Heart left ventricle (tissue), 13 donors: ENCODE results near the gene KRT72.

ENCODE experiments used
- POLR2A ChIP-seq, 2 donors: fragments of 450-650 bp; IDR thresholded peaks; one replicate each; pipeline ENCODE4 v1.6.1; 2017; ENCODE audit warnings: antibody characterized with exemption in 2 of 2, mild to moderate bottlenecking in 2 of 2, moderate library complexity in 2 of 2
- TF ChIP-seq, protein P1 (sequence below), 12 donors: fragments of 200-600 bp; sonication (generic) in 4 of 12; IDR thresholded peaks; one replicate each; pipeline versions ENCODE4 v1.5.0 to v1.8.0; 2018 to 2022; ENCODE audit warnings: antibody characterized with exemption in 12 of 12, mild to moderate bottlenecking in 5 of 12
- donor health status: ischemic (EF 13 %, LVEDD 7.1; RV severe dilation, severe dysfunction).
- donor health status: DM: no; HTN: yes; CAD: no.
- donor health status: DM: no; HTN: no; CAD: no.
- donor health status: ischemic (EF 25% LVEDD 6.9; RV normal size, moderate dysfunction).
- donor health status: ischemic (EF 25% LVEDD 5.7; RV mildly dilated, moderate dysfunction).
- donor health status: ischemic (EF 35%, LVEDD 5.7; RV mildly dilated, moderate dysfunction).
- donor health status: nonischemic (EF 11% LVEDD 7.7; RV severe dilation, severe dysfunction).
- donor health status: DM: yes; HTN: yes; CAD: no.
- donor health status: PGD.
- donor health status: ischemic (EF 29% LVEDD 5.4; RV normal size, mild dysfunction).
- donor health status: nonischemic (EF 23%, LVEDD 6.1; RV moderate dilation, normal function).

DNA sequence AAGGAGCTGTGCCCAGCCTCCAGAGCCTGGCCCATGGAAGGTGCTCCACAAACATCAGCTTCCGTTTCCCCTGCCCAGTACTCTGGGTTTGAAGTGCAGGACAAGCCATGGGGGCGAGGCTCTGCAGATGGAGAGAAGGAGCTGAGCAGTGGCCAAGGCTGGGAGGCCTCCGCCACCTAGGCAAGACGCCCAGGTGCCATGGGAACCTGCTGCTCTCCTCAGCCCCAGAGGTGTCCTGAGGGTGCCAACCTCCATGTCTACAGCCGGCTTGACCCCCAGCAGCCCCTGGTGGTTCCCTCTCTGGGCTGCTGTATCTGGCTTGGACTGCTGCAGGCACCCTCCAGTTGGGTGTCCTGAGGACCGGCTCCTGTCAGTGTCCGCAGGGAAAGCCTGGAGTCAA lies 60.7 kb downstream of the KRT72 start:
- no peak for TF ChIP-seq POLR2A (IDR thresholded peaks at IDR 0.05)
- TF ChIP-seq, protein P1, sequence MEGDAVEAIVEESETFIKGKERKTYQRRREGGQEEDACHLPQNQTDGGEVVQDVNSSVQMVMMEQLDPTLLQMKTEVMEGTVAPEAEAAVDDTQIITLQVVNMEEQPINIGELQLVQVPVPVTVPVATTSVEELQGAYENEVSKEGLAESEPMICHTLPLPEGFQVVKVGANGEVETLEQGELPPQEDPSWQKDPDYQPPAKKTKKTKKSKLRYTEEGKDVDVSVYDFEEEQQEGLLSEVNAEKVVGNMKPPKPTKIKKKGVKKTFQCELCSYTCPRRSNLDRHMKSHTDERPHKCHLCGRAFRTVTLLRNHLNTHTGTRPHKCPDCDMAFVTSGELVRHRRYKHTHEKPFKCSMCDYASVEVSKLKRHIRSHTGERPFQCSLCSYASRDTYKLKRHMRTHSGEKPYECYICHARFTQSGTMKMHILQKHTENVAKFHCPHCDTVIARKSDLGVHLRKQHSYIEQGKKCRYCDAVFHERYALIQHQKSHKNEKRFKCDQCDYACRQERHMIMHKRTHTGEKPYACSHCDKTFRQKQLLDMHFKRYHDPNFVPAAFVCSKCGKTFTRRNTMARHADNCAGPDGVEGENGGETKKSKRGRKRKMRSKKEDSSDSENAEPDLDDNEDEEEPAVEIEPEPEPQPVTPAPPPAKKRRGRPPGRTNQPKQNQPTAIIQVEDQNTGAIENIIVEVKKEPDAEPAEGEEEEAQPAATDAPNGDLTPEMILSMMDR (IDR thresholded peaks at IDR 0.05) = no peak
